ENCODE data around the gene CBX4.

CBX4 gene

DNA sequence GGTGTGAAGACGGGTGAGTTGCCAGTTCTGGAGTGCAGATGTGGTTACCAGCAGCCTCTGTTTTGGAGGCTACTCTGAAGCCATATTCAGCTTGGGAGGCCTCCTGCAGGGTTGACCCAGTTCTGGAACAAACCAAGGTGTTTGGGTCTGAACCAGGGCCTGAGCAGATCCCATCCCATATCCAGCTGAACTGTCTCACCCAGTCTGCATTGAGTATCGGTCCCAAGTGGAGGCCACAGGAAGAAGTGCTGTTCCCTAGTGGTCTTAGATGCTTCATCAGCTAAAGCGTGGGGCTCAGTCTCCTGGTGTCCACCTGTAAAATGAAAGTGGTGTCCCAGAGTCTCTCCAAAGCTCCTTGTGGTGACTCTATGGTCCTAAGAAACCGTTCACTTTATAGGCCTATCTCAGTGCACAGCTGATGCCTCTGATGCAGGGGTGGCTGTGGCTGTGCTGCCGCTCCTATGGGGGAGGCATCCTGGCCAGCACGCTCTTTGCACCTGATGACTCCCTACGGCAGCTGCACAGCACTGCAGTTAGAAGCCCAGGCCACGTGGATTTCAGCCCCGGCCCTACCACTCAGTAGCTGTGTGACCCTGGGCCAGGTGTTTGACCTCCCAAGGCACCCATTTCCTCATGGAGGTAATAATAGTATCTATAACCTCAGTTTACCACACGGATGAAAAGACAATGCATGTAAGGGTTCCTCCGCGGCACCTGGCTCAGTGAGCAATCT, 21.0 kb downstream of the CBX4 start (continued):
- TF ChIP-seq, protein P1, sequence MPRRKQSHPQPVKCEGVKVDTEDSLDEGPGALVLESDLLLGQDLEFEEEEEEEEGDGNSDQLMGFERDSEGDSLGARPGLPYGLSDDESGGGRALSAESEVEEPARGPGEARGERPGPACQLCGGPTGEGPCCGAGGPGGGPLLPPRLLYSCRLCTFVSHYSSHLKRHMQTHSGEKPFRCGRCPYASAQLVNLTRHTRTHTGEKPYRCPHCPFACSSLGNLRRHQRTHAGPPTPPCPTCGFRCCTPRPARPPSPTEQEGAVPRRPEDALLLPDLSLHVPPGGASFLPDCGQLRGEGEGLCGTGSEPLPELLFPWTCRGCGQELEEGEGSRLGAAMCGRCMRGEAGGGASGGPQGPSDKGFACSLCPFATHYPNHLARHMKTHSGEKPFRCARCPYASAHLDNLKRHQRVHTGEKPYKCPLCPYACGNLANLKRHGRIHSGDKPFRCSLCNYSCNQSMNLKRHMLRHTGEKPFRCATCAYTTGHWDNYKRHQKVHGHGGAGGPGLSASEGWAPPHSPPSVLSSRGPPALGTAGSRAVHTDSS (tag by site-specific recombination; IDR thresholded peaks at IDR 0.05) = no peak
- TF ChIP-seq KLF8 (tag by site-specific recombination; IDR thresholded peaks at IDR 0.05) (no peak), ZBTB7A (tag by site-specific recombination; IDR thresholded peaks at IDR 0.05; ENCODE audit: low read depth) (no peak)

DNA sequence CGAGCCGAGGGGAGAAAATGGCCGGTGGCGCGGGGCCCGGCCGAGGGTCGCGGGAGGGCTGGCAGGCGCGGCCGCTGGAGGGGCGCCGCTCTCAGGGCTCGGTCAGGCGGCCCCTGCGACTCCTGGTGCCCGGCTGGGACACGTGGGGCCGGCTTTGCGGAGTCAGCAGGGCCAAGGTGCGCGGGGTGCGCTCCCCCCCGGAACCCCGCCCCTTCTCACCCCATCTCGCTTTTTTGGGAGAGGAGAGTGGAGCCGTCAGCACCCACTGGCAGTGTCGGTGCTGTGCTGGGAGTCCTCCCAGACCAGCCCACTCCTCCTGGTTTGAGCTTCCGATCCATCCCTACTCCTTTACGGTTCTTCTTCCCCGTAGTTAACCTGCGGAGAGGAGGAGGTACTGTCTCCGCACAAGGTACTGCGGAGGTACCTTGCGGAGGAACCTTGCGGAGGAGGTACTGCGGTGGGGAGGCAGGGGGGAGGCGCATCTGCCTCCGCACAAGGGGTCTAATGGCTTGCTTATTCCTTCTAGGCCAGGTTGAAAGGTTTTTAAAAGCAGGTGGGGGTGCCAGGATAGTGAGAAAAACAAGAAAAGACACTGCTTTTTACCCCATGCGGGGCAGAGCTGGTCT, 23.3 kb downstream of the CBX4 start:
- H3K27ac ChIP-seq (ENCODE audit: extremely low read depth, low read depth, low read length) = no peak overlapping the region
- no peak overlapping the region for H3K4me3 ChIP-seq (ENCODE audit: low read depth, low read length)
- H3K4me1 ChIP-seq (ENCODE audit: control insufficient read depth, insufficient read depth, low read length) = peaks cover 15% of the 10 kb centered on the region
- TF ChIP-seq WT1 (tag by site-specific recombination; IDR thresholded peaks at IDR 0.05) (no peak), YY2 (tag by site-specific recombination; IDR thresholded peaks at IDR 0.05) (no peak), ZBTB21 (tag by site-specific recombination; IDR thresholded peaks at IDR 0.05) (no peak), ZNF169 (tag by site-specific recombination; IDR thresholded peaks at IDR 0.05) (no peak), GLI4 (tag by site-specific recombination; IDR thresholded peaks at IDR 0.05) (no peak), ZNF239 (tag by site-specific recombination; IDR thresholded peaks at IDR 0.05) (no peak), ZNF514 (tag by site-specific recombination; IDR thresholded peaks at IDR 0.05) (no peak), ZFP69B (tag by site-specific recombination; IDR thresholded peaks at IDR 0.05) (no peak), ZNF670 (tag by site-specific recombination; IDR thresholded peaks at IDR 0.05; ENCODE audit: low read depth) (no peak), KLF17 (tag by site-specific recombination; IDR thresholded peaks at IDR 0.05) (no peak), ZNF544 (tag by site-specific recombination; IDR thresholded peaks at IDR 0.05) (no peak), ZFHX2 (tag by site-specific recombination; conservative IDR thresholded peaks at IDR 0.05) (no peak), ZSCAN23 (tag by site-specific recombination; IDR thresholded peaks at IDR 0.05) (no peak), ZNF704 (tag by site-specific recombination; IDR thresholded peaks at IDR 0.05) (no peak), PATZ1 (tag by site-specific recombination; IDR thresholded peaks at IDR 0.05) (no peak)
- TF ChIP-seq, protein P2, sequence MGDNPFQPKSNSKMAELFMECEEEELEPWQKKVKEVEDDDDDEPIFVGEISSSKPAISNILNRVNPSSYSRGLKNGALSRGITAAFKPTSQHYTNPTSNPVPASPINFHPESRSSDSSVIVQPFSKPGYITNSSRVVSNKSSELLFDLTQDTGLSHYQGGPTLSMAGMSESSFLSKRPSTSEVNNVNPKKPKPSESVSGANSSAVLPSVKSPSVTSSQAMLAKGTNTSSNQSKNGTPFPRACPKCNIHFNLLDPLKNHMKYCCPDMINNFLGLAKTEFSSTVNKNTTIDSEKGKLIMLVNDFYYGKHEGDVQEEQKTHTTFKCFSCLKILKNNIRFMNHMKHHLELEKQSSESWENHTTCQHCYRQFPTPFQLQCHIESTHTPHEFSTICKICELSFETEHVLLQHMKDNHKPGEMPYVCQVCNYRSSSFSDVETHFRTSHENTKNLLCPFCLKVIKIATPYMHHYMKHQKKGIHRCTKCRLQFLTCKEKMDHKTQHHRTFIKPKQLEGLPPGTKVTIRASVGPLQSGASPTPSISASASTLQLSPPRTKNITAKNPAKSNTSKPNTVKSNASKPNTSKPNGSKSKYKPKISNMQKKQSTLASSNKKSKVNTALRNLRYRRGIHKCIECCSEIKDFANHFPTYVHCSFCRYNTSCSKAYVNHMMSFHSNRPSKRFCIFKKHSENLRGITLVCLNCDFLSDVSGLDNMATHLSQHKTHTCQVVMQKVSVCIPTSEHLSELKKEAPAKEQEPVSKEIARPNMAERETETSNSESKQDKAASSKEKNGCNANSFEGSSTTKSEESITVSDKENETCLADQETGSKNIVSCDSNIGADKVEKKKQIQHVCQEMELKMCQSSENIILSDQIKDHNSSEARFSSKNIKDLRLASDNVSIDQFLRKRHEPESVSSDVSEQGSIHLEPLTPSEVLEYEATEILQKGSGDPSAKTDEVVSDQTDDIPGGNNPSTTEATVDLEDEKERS (tag by site-specific recombination; IDR thresholded peaks at IDR 0.05) = no peak
- TF ChIP-seq, protein P3, sequence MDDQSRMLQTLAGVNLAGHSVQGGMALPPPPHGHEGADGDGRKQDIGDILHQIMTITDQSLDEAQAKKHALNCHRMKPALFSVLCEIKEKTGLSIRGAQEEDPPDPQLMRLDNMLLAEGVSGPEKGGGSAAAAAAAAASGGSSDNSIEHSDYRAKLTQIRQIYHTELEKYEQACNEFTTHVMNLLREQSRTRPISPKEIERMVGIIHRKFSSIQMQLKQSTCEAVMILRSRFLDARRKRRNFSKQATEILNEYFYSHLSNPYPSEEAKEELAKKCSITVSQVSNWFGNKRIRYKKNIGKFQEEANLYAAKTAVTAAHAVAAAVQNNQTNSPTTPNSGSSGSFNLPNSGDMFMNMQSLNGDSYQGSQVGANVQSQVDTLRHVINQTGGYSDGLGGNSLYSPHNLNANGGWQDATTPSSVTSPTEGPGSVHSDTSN (CRISPR knock-in tag; IDR thresholded peaks at IDR 0.05) = no peak
- TF ChIP-seq, protein P4, sequence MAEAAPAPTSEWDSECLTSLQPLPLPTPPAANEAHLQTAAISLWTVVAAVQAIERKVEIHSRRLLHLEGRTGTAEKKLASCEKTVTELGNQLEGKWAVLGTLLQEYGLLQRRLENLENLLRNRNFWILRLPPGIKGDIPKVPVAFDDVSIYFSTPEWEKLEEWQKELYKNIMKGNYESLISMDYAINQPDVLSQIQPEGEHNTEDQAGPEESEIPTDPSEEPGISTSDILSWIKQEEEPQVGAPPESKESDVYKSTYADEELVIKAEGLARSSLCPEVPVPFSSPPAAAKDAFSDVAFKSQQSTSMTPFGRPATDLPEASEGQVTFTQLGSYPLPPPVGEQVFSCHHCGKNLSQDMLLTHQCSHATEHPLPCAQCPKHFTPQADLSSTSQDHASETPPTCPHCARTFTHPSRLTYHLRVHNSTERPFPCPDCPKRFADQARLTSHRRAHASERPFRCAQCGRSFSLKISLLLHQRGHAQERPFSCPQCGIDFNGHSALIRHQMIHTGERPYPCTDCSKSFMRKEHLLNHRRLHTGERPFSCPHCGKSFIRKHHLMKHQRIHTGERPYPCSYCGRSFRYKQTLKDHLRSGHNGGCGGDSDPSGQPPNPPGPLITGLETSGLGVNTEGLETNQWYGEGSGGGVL (tag by site-specific recombination; IDR thresholded peaks at IDR 0.05) = no peak
- no peaks in the 10 kb centered on the region for H3K36me3 ChIP-seq (ENCODE audit: control insufficient read depth in 2 of 2, insufficient read depth in 1 of 2, low read length in 2 of 2)
- ChIA-PET POLR2A (interaction anchor here (2.1 kb wide), 1 partner anchor 19 kb away, joined by 7 read pairs; the partner anchor contains the start of gene CBX8), CTCF (interaction anchor here (0.7 to 2.6 kb wide), 3 partner anchors 12 to 86 kb away, joined by 3 to 12 read pairs (median 4); no protein-coding TSS in a partner anchor)
- H3K9me3 ChIP-seq (ENCODE audit: control insufficient read depth, insufficient read depth, low read depth, low read length) = no peaks in the 10 kb centered on the region
